DND-41 (cell line): ENCODE measurements around the gene RECK.
"Not testable (repeated sequence)": the region's sequence is repeated elsewhere in the genome, so short reads cannot be mapped to it uniquely, and the experiment has no call there.

ENCODE experiments used
- ATAC-seq: fragments of 200-7000 bp; cut with Tn5 transposase; 3 replicates; pipeline ENCODE4 v1.9.1; 2021; ENCODE audit warnings: low read depth; ENCODE audit not compliant: insufficient read depth
- DNase-seq: peaks from one replicate; pipeline ENCODE4 v3.0.0-alpha.2; 2020
- H2AFZ ChIP-seq: 2 replicates; pipeline ENCODE4 v1.6.0; 2012; ENCODE audit warnings: low read depth, low read length
- H3K27ac ChIP-seq: 2 replicates; pipeline ENCODE4 v1.5.1; 2012; ENCODE audit warnings: low read length, inconsistent platforms
- H3K27me3 ChIP-seq: fragments of 200-600 bp; sonication (generic); 2 replicates; pipeline ENCODE4 v1.6.0; 2012; ENCODE audit warnings: low read length, mild to moderate bottlenecking, inconsistent platforms; ENCODE audit not compliant: insufficient read depth, poor library complexity
- H3K36me3 ChIP-seq: 2 replicates; pipeline ENCODE4 v1.5.1; 2012; ENCODE audit warnings: low read length, inconsistent platforms; ENCODE audit not compliant: insufficient read depth
- H3K4me1 ChIP-seq: 2 replicates; pipeline ENCODE4 v1.5.1; 2012; ENCODE audit warnings: mild to moderate bottlenecking, low read length; ENCODE audit not compliant: insufficient read depth
- H3K4me2 ChIP-seq: 2 replicates; pipeline ENCODE4 v1.6.0; 2012; ENCODE audit warnings: mild to moderate bottlenecking, moderate library complexity, low read length, inconsistent platforms; ENCODE audit not compliant: insufficient read depth
- H3K4me3 ChIP-seq, 2 experiments: fragments of 200-600 bp in 1 of 2; shearing (Covaris generic) in 1 of 2; 2 replicates each; pipeline ENCODE4 v1.5.1; 2012 to 2016; ENCODE audit warnings: inconsistent platforms in 2 of 2, low read length in 2 of 2, mild to moderate bottlenecking in 2 of 2, low read depth in 1 of 2, moderate library complexity in 1 of 2
- H3K79me2 ChIP-seq: 2 replicates; pipeline ENCODE4 v1.6.0; 2012; ENCODE audit warnings: low read length, inconsistent platforms; ENCODE audit not compliant: insufficient read depth
- H3K9ac ChIP-seq: 2 replicates; pipeline ENCODE4 v1.6.0; 2012; ENCODE audit warnings: low read depth, mild to moderate bottlenecking, inconsistent platforms, low read length, moderate library complexity
- H3K9me3 ChIP-seq: 2 replicates; pipeline ENCODE4 v1.5.1; 2012; ENCODE audit warnings: low read length, moderate library complexity, mild to moderate bottlenecking, inconsistent platforms; ENCODE audit not compliant: insufficient read depth, severe bottlenecking
- H4K20me1 ChIP-seq: 2 replicates; pipeline ENCODE4 v1.6.0; 2012; ENCODE audit warnings: low read length; ENCODE audit not compliant: insufficient read depth
- EZH2 ChIP-seq: IDR thresholded peaks from 3 replicates; pipeline ENCODE4 v1.6.1; 2012; ENCODE audit warnings: borderline replicate concordance, low read depth, mild to moderate bottlenecking, moderate library complexity, low read length, inconsistent platforms; ENCODE audit not compliant: severe bottlenecking
- TF ChIP-seq, protein P1 (sequence below): IDR thresholded peaks from 2 replicates; pipeline ENCODE4 v1.5.1; 2012; ENCODE audit warnings: borderline replicate concordance, low read length, moderate library complexity, mild to moderate bottlenecking; ENCODE audit not compliant: poor library complexity, severe bottlenecking; ENCODE audit errors: extremely low read depth

RECK gene

DNA sequence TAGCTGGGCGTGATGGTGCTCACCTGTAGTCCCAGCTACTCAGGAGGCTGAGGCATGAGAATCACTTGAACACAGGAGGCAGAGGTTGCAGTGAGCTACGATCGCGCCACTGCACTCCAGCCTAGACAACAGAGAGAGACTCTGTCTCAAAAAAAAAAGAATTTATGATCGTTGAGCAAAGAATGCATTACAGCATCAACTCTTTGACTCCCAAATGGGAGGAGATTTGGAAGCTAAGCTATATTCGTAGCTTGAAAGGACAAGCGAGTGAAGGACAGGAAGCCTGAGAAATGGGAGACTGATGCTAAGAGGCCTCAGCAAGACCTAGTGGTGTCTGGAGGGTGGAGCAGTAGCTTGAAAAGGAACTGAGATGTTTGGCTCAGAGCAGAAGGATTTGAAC lies 122.2 kb downstream of the RECK start:
- Histone ChIP-seq H3K27me3 (no peaks in the 10 kb centered on the region), H2AFZ (no peak overlapping the region), H3K9me3 (peaks cover 5% of the 10 kb centered on the region), H3K9ac (no peak overlapping the region), H4K20me1 (no peaks in the 10 kb centered on the region), H3K36me3 (no peaks in the 10 kb centered on the region), H3K27ac (no peak overlapping the region), H3K79me2 (no peaks in the 10 kb centered on the region), H3K4me2 (no peak overlapping the region), H3K4me3 (no peak overlapping the region), H3K4me1 (no peaks in the 10 kb centered on the region)
- TF ChIP-seq, protein P1, sequence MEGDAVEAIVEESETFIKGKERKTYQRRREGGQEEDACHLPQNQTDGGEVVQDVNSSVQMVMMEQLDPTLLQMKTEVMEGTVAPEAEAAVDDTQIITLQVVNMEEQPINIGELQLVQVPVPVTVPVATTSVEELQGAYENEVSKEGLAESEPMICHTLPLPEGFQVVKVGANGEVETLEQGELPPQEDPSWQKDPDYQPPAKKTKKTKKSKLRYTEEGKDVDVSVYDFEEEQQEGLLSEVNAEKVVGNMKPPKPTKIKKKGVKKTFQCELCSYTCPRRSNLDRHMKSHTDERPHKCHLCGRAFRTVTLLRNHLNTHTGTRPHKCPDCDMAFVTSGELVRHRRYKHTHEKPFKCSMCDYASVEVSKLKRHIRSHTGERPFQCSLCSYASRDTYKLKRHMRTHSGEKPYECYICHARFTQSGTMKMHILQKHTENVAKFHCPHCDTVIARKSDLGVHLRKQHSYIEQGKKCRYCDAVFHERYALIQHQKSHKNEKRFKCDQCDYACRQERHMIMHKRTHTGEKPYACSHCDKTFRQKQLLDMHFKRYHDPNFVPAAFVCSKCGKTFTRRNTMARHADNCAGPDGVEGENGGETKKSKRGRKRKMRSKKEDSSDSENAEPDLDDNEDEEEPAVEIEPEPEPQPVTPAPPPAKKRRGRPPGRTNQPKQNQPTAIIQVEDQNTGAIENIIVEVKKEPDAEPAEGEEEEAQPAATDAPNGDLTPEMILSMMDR = no peak
- ATAC-seq (no peak), DNase-seq (no peak)

DNA sequence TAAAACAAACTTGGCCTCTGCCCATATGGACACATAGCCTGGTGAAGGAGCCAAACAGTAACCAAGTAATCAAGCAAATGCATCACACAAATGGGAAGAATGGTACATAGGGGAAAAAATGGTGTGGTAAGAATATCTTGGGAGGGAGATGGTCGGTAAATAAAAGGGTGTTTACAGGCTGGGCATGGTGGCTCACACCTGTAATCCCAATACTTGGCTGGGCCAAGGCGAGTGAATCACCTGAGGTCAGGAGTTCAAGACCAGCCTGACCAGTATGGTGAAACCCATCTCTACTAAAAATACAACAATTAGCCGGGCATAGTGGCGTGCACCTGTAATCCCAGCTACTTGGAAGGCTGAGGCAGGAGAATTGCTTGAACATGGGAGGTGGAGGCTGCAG lies 122.8 kb downstream of the RECK start:
- not testable (repeated sequence) for ATAC-seq, H3K36me3 ChIP-seq, H3K79me2 ChIP-seq, H4K20me1 ChIP-seq, H3K9me3 ChIP-seq, H3K4me2 ChIP-seq, H3K4me1 ChIP-seq, H3K27me3 ChIP-seq, H3K9ac ChIP-seq, DNase-seq, H2AFZ ChIP-seq, H3K27ac ChIP-seq, H3K4me3 ChIP-seq

DNA sequence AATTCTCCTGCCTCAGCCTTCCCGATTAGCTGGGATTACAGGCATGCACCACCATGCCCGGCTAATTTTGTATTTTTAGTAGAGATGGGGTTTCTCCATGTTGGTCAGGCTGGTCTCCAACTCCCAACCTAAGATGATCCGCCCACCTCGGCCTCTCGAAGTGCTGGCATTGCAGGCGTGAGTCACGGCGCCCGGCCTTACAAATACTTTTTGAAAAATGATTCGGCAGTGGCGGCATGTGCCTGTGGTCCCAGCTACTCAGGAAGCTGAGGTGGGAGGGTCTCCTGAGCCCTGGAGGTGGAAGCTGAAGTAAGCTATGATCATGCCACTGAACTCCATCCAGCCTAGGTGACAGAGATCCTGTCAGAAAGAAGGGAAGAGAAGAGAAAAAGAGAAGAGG lies 123.4 kb downstream of the RECK start:
- not testable (repeated sequence) for H3K27ac ChIP-seq, ATAC-seq, DNase-seq, H3K9ac ChIP-seq, H3K4me2 ChIP-seq, H4K20me1 ChIP-seq, H3K27me3 ChIP-seq, H3K36me3 ChIP-seq, H3K9me3 ChIP-seq, H3K4me1 ChIP-seq, H3K4me3 ChIP-seq, H3K79me2 ChIP-seq, H2AFZ ChIP-seq

DNA sequence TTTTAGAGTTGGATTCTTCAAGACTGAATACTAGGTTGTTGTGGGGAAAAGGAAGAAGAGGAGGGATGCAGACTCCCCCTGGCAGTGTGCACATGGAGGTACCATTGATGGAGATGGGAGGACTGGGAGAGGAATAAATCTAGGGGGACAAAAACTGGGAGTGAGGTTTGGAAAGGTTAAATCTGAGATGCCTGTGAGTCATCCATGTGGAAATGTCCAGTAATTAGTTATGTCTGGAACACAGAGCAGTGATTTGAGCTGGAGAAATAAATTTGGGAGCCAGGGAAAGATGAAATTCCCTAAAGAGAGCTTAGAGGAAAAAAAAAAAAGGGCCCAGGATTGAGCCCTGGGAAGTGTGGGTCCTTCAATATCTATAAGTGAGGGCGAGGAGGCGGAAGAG lies 124.5 kb downstream of the RECK start:
- Histone ChIP-seq H3K27ac (no peak overlapping the region), H3K9ac (no peak overlapping the region), H4K20me1 (no peaks in the 10 kb centered on the region), H3K9me3 (peaks cover 5% of the 10 kb centered on the region), H3K79me2 (no peaks in the 10 kb centered on the region), H3K4me1 (peaks cover 1% of the 10 kb centered on the region), H3K36me3 (no peaks in the 10 kb centered on the region), H3K27me3 (no peaks in the 10 kb centered on the region), H3K4me3 (no peak overlapping the region), H2AFZ (no peak overlapping the region), H3K4me2 (no peak overlapping the region)
- ATAC-seq (no peak), DNase-seq (no peak)
- no peak for TF ChIP-seq EZH2
- TF ChIP-seq, protein P1 = no peak
